Measurements from ENCODE around the gene PLA2G4D. TPM values are rescaled to one million over a fixed set of nuclear protein-coding genes. Genes with fewer than 3 reads are reported as not detected.

PLA2G4D gene
- total RNA-seq, 3 donors from 2014 or later (not counting 1 experiment from before 2014, with no cell fraction given), result not detected

DNA sequence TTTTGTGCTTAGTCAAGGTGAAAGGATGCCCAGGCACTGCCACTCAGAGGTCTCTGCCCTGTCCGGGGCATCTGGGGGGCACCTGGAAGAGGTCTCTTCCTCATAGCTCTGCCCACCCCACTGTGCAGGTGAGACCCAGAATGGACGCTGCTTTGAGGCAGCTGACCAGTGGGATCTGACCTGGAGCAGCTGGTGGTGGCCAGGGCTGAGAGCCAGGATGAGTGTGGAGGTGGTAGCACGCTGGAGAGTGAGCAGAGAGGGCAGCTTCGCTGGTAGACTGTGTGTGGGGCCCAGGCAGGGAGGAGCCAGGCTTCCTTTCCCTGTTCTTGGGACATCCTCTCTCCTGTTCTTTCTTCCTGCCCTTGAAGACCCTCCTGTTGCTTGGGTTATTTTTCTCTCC, 41.4 kb downstream of the PLA2G4D start:
- WGBS (ENCODE audit: insufficient coverage), result 71% methylated on average over 4 of the region's 4 CpGs
- H3K27me3 Mint-ChIP-seq (ENCODE audit: low read depth in 2 of 2), result peaks cover 23 to 58% of the 10 kb centered on the region in 2 donors
- no peaks in the 10 kb centered on the region for H3K36me3 Mint-ChIP-seq
- H3K9me3 Mint-ChIP-seq, result no peaks in the 10 kb centered on the region
- no peak for DNase-seq
- Histone ChIP-seq H3K4me3 (ENCODE audit: low read length) (no peak overlapping the region), H3K4me1 (ENCODE audit: control insufficient read depth, insufficient read depth, low read length) (peaks cover 8% of the 10 kb centered on the region), H3K27me3 (ENCODE audit: control insufficient read depth, insufficient read depth, low read length) (peaks cover 8% of the 10 kb centered on the region), H3K36me3 (ENCODE audit: control insufficient read depth, insufficient read depth, low read length) (no peaks in the 10 kb centered on the region), H3K9me3 (ENCODE audit: control insufficient read depth, insufficient read depth, low read length) (no peaks in the 10 kb centered on the region), H3K27ac (ENCODE audit: low read length) (no peak overlapping the region)
- intact Hi-C loops (cut with micrococcal nuclease), result no loop called here
- peaks cover 6% of the 10 kb centered on the region in 2 donors for H3K4me1 Mint-ChIP-seq
- H3K27ac Mint-ChIP-seq, result no peak overlapping the region
- no peak for ATAC-seq
- TF ChIP-seq CTCF (IDR thresholded peaks at IDR 0.05), result no peak
- no peak overlapping the region for H3K4me3 Mint-ChIP-seq

DNA sequence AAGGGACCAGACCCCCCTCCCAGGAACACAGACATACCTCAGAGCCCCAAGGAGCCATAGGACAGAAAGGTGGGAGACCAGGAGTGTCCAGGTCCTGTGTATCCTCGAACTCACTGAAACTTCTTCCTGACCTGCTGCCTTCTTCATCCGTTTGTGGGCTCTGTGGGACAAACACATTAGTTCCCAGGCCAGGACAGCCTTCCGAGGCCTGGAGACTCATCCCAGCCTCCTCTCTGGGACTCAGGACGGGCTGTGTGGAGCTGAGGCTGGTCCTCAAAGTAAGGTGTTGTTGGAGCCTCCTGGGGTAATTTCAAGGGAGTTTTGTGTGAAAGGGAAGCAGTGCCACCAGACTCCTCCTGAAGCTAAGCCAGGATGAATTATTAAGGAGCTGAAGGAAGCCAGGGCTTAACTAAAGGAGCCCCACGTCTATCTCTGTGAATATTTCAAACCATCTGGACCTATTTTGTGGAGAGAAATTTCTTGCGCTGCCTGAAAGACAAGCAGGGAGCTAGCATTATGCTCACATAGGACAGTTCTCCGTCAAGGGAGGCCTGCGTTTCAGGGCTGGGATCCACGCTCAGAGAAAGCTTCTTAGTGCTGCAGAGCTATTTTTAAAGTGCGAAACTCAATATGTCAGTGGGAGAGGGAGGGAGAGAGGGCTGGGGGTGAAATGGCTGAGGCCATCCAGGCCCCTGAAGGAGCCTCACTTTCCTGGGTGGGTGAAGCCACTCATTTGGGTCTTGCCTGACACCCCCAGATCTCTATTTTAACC, 43.7 kb downstream of the PLA2G4D start:
- Histone ChIP-seq H3K27me3 (ENCODE audit: control insufficient read depth, insufficient read depth, low read length) (no peaks in the 10 kb centered on the region), H3K9me3 (ENCODE audit: control insufficient read depth, insufficient read depth, low read length) (no peaks in the 10 kb centered on the region), H3K4me1 (ENCODE audit: control insufficient read depth, insufficient read depth, low read length) (no peaks in the 10 kb centered on the region), H3K27ac (ENCODE audit: low read length) (no peak overlapping the region), H3K4me3 (ENCODE audit: low read length) (no peak overlapping the region), H3K36me3 (ENCODE audit: control insufficient read depth, insufficient read depth, low read length) (no peaks in the 10 kb centered on the region)
- Mint-ChIP-seq H3K9me3 (no peaks in the 10 kb centered on the region), H3K27me3 (ENCODE audit: low read depth in 2 of 2) (peaks cover 14 to 35% of the 10 kb centered on the region in 2 donors), H3K4me1 (no peaks in the 10 kb centered on the region), H3K4me3 (no peak overlapping the region), H3K27ac (no peak overlapping the region), H3K36me3 (no peaks in the 10 kb centered on the region)
- ATAC-seq (no peak), DNase-seq (no peak)
- intact Hi-C loops (cut with micrococcal nuclease), result no loop called here
- WGBS (ENCODE audit: insufficient coverage), result 81% methylated on average over 10 of the region's 10 CpGs
- no peak for TF ChIP-seq CTCF (IDR thresholded peaks at IDR 0.05)

DNA sequence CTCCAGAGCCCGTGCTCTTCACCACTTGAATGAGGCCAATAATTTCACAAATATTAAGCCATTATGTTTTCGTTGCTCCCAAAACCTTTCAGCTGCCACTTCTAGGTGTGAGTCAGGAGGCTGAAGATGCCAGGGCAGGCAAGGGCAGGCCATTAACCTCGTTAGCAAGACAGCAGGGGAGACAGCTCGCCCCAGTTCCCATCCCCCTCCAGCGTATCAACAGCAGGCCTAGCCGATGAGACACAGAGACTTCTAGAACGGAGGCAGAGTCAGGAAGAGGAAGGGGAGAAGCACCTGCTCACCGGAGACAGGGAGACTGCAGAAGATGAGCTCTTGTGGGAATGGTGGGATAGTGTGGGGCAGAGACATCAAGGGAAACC, 45.6 kb downstream of the PLA2G4D start:
- Histone ChIP-seq H3K4me3 (ENCODE audit: low read length) (no peak overlapping the region), H3K36me3 (ENCODE audit: control insufficient read depth, insufficient read depth, low read length) (no peaks in the 10 kb centered on the region), H3K27me3 (ENCODE audit: control insufficient read depth, insufficient read depth, low read length) (no peaks in the 10 kb centered on the region), H3K9me3 (ENCODE audit: control insufficient read depth, insufficient read depth, low read length) (no peaks in the 10 kb centered on the region), H3K4me1 (ENCODE audit: control insufficient read depth, insufficient read depth, low read length) (no peaks in the 10 kb centered on the region), H3K27ac (ENCODE audit: low read length) (no peak overlapping the region)
- no peak for DNase-seq
- TF ChIP-seq CTCF (IDR thresholded peaks at IDR 0.05), result no peak
- Mint-ChIP-seq H3K9me3 (no peaks in the 10 kb centered on the region), H3K4me1 (no peaks in the 10 kb centered on the region), H3K4me3 (no peak overlapping the region), H3K36me3 (no peaks in the 10 kb centered on the region), H3K27me3 (ENCODE audit: low read depth in 2 of 2) (peaks cover 12 to 20% of the 10 kb centered on the region in 2 donors), H3K27ac (no peak overlapping the region)
- no peak for ATAC-seq
- intact Hi-C loops (cut with micrococcal nuclease), result no loop called here
- WGBS (ENCODE audit: insufficient coverage), result 86% methylated on average over 7 of the region's 8 CpGs

Measured in natural killer cell (primary cell).